GM03348 (cell line): ENCODE results near the gene ABCF2.

Experiments
- DNase-seq: peaks from one replicate; pipeline ENCODE4 v3.0.0; 2012; ENCODE audit warnings: low spot score

ABCF2 gene

GRCh38 chr7:151225948-151226510 lies 976 bp downstream of the ABCF2 start:
- DNase-seq = no peak

- no peak for DNase-seq
These were observed 3.3 kb downstream of the ABCF2 start for GRCh38 chr7:151223728-151224127.

DNA sequence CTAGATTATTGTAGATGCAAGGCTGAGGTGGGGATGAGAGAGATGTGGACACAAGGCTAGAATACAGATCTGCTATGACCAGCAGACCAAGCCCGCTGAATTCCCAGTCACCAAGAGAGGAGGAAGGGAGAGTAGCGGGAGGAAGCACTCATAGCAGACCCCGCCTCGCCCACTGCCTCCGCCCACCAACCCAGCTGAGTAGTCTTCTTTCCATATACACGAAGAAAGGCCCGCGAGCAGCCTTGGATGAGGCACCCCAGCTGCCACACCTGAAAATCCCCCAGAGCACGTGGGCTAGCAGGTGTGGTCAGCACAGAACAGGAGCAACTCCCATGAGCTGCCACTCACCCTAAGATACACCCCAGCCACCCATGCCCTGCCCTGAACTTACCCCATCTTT lies 8.8 kb downstream of the ABCF2 start:
- DNase-seq = no peak

DNA sequence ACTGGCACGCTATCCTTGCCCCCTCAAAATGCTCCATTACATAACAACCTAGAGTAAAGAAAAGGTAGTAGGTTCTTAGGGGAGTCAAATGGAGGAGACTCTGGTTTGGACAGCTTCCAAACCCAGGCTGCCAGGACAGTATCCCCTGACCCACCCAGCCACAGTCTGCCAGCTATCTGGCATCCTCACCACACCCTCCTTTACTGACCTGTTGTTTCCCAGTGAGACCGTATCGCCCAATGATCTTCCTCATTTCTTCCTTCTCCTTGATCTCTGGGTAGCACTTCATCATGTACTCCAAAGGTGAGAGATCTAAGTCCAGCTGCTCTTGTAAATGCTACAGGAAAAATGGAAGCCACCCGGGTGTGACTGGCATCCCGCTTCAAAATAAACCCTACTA lies 11.6 kb downstream of the ABCF2 start:
- no peak for DNase-seq

GRCh38 chr7:151213826-151214225 lies 13.2 kb downstream of the ABCF2 start:
- no peak for DNase-seq

DNA sequence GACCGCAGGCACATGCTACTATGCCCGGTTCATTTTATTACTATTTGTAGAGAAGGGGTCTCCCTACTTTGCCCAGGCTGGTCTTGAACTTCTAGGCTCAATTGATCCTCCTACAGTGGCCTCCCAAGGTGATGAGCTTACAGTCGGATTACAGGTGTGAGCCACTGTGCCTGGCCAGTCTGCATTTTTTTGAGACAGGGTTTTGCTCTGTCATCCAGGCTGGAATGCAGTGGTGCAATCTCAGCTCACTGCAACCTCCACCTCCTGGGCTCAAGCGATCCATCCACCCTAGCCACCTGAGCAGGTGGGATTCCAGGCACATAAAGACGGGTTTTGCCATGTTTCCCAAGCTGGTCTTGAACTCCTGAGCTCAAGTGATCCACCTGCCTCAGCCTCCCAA lies 14.4 kb downstream of the ABCF2 start:
- DNase-seq = no peak

DNA sequence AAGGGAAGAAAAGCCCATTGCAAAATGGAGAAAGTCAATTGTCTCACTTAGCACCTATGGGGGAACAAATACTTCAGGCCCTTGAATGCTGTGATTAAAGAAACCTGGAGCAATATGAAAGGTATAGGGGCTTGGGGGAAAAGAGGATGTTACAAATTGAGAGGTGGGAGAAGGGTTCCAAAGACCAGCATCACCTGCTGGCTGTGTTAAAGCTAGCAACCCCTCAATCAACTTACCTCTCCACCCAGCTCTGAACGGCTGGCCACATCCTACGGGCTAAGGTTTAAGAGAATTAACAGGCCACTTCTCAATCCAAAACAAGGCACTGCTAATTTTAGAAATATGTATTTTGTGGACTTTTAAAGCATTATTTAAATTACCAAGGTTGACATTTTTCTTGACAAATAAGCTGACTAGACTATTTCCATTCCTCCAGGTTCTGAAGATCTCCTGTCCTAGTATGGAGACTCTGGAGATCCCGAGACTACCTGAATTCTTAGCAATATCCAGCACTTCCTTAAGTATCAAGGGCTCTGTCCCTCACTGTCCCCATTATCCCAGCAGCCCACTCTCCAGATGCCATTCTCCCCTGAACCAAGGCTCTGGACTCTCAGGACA lies 15.7 kb downstream of the ABCF2 start:
- no peak for DNase-seq

GRCh38 chr7:151210087-151210854 lies 16.7 kb downstream of the ABCF2 start, which contains the start of gene H2BK1:
TSS of gene H2BK1 (minus strand) at chr7:151210488. CDS start at chr7:151210318, 170 bp downstream.
- DNase-seq = no peak

DNA sequence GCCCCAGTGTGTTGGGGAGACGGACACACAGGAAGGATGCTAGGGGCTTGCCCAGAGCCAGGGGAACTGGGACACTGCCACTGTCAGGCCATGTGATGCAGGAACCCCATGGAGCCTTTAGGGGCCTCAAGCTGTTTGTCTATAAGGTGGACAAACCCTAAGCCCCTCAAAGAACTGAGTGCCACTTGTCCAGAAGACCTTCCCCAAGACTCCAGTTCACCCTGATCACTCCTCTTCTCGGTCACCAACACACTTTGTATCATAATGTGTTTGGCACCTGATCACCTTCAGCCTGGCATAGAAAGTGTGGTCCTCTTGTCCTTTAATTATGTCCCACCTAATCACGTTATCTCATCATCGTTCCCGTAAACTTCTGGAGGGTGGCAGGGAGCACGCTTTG lies 17.4 kb downstream of the ABCF2 start:
- no peak for DNase-seq

DNA sequence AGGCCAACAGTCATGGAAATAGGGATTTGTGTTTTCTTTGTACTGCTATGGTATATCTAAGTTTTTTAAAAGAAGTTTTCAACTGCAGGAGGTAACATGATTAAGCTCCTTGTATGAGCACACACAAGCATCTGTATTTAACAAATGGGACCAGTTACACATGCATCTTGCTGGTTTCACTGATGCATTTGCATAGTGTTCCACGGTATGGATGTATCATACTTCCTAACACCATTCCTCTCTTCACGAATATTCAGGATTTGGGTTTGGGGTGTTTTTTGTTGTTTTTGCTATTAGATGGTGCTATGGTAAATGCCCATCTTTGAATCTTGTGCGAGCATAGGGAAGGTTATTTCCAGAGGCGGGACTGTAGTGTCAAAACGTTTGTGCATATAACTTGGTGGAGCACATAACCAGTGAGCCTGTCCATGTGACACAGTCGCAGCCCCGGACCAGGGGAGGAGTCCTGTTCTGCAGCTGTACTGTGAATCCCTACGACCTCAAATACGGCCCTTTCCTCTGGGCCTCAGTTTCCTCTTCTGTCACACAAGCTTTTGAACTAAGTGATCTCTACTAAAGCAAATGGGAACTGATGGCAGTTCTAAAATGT lies 18.6 kb downstream of the ABCF2 start:
- no peak for DNase-seq

DNA sequence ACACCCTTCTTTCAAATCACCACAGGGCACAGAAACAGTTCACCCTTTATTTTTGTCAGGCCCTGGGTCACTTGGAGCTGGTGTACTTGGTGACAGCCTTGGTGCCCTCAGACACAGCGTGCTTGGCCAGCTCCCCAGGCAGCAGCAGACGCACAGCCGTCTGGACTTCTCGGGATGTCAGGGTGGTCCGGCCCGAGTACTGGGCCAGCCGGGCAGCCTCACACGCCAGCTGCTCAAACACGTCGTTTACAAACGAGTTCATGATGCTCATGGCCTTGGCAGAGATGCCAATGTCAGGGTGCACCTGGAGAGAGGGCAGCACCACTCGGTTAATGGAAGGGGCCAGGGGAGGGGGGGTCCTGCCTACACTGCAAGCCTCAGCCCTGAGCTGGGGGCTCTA lies 19.2 kb downstream of the ABCF2 start:
- DNase-seq = no peak

GRCh38 chr7:151207315-151207714 lies 19.7 kb downstream of the ABCF2 start:
- no peak for DNase-seq

DNA sequence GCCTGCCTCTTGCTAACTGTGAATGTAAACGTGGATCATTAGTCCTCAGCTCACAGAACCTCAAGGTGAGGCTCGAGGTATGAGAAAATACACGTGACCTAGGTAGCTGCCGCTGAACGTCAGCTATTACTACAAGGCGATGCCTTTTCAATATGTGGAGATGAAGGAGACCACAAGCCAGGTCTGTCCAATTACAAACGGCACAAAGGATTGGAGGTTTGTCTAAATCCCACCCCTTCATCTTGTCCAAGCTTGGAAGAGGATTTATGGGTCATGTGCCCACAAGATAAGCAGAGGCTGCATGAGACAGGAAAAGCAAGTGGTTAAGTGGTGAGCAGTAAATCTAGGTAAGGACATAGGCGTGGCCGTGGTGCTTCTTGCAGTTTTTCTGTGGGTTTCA lies 20.1 kb downstream of the ABCF2 start:
- DNase-seq = no peak

DNA sequence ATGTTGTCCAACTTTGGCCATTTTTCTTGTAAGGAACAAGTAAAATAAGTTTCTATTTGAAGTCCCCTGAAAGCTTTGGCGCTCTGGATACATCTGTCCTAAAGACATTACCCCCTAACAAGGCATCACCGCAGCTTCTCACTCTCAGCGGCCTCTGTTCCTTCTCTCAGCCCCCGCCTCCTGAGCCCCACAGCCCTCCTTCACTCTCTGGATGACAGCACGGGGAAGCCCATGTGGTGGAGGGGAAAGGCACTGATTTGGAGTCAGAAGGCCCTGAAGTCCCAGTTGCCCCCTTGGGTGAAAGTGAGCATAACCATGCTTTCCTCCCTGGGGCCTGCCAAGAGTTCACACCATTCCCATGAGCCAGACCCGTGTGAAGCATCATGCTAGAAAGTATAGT lies 21.3 kb downstream of the ABCF2 start:
- no peak for DNase-seq

DNA sequence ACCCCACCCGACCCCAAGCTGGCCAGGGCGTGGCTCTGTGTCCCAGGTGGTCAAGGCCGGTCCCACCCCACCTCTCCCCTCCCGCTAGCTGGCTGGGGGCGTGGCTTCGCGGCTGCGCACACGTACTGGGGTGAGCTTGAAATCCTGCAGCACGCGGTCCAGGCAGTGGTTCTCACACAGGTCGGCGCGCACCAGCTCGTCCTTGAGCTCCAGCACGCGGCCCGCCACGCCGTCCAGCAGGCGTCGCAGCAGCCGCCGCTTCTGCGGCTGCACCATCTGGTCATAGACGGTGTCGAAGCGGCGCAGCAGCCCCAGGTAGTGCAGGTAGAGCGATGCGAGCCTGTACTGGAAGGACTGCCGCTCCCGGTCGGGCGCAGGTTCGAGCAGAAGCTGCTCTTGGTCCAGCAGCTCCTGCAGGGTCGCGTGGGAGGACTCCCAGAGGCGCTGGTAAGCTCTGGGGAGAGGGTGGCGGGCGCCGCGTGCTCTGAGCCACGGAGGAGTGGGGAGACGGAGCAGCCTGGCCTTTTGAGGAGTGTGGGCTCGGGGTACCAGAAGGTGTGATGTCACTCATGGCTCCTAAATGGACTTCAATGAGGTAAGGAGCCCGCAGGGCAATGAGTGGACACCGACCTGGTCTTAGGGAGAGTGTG lies 22.5 kb downstream of the ABCF2 start:
- DNase-seq = no peak

DNA sequence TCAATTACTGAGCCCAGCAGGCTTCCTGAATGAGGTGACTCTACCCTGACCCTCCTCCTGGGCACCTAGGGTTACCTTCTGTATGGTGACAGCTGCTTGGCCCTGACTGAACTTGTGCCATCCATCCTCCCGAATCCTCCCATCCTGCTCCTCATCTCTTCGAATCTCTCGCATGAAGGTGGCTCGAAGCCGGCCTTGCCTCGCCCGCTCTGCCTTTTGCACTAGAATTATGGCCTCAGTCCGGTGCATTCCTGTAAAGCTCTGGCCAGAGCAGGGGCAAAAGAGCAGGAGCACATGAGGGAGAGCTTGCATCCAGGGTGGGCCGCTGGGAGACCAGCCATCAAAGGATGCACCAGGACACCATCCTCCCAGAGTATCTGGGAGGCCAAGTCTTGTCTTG lies 24.2 kb downstream of the ABCF2 start:
- DNase-seq = no peak

- DNase-seq = no peak
These were observed 25.3 kb downstream of the ABCF2 start for GRCh38 chr7:151201751-151202150.

- no peak for DNase-seq
These were observed 25.7 kb downstream of the ABCF2 start for GRCh38 chr7:151201344-151201743.

- no peak for DNase-seq
These were observed 27.8 kb downstream of the ABCF2 start for GRCh38 chr7:151198945-151199848.

GRCh38 chr7:151197932-151198331 lies 29.1 kb downstream of the ABCF2 start:
- no peak for DNase-seq

- DNase-seq = no peak
These were observed 31.2 kb downstream of the ABCF2 start for GRCh38 chr7:151195616-151196450.
